ENCODE data around the gene CCZ1B.
"Not testable (repeated sequence)": the region's sequence is repeated elsewhere in the genome, so short reads cannot be mapped to it uniquely, and the experiment has no call there.

DNA sequence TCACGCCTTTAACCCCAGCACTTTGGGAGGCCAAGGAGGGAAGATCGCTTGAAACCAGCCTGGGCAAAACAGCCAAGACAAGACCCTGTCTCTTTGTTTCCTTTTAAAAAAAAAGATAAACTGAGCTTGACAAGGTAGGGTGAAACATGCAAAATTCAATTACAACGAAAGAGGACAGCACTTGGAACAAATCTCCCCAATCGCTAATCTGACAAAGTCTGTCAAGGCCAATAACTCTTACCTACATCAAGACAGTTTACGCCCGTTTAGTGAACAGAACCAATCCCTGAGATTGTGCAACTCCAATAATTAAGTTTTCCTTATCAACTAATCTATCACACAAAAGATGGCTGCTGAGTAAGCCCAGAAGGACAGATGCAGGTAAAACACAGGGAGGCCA lies 4.5 kb downstream of the CCZ1B start:
- TF ChIP-seq EZH2 (IDR thresholded peaks at IDR 0.05; ENCODE audit: borderline replicate concordance, low read length); CTCF (conservative IDR thresholded peaks at IDR 0.05 in 1 of 2, IDR thresholded peaks at IDR 0.05 in 1 of 2; ENCODE audit: extremely low read depth in 1 of 2, insufficient read depth in 1 of 2, low read depth in 1 of 2, low read length in 2 of 2): not testable (repeated sequence)
